NB4 (cell line): ENCODE results near the gene SLC2A1.

Source experiments
- DNase-seq: peaks from one replicate; pipeline ENCODE4 v3.0.0; 2010; ENCODE audit warnings: low read depth
- H3K4me3 ChIP-seq: one replicate; pipeline ENCODE4 v1.5.1; 2011; ENCODE audit warnings: mild to moderate bottlenecking, low read depth, low read length, moderate library complexity
- MYC ChIP-seq: IDR thresholded peaks from 2 replicates; pipeline ENCODE4 v1.6.1; 2011; ENCODE audit warnings: low read depth, low read length
- POLR2A ChIP-seq: IDR thresholded peaks from 2 replicates; pipeline ENCODE4 v1.6.1; 2011; ENCODE audit warnings: mild to moderate bottlenecking; ENCODE audit not compliant: insufficient read length; ENCODE audit errors: extremely low read depth
- TF ChIP-seq, protein P1 (sequence below): IDR thresholded peaks from one replicate; pipeline ENCODE4 v1.5.1; 2012; ENCODE audit warnings: low read depth, low read length
- TF ChIP-seq, protein P2 (sequence below): IDR thresholded peaks from 2 replicates; pipeline ENCODE4 v1.6.1; 2011; ENCODE audit warnings: low read depth, low read length

Gene SLC2A1

DNA sequence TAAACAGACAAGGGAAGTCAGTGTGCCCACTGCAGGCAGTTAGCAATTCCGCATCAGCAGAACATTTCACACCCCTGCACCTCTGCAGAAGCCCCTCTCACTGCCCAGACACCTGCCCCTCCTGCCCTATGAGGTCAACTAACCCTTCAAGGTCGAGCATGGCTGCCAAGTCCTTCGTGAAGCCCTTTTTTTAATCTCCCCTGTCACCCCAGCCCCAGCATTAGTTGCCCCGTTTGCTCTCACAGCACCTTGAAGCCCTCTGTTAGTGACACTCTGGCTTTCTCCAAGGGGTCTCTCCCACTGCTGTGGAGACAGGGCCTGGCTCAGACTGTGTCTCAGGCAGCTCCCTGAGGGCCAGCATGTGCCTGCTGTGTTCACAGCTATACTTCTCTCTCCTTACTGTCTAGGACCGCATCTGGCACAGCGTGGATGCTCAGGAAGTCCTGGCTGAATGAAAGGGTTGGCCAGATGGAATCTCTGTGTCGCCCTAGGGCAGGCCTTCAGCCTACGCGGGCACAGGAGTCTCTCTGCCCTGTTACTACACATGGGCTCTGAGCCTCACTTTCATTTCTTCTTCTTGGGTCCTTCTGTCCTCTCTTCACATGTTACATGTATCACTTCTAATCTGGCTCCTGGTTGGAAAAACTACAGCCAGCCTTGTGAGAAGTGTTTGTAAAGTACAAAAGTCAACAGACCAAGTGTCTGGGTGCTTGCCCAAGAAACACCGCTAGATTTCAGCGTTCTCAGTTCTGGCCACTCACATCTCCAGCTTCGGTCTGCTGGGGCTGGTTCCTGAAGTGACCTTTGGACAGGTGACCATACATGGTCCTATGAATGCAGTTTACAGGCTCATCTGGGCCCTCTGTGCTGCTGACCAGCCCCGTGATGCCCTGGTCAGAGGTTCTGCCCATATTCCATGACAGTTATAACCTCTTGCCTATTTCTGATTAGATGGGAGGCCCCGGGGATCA, 19.7 kb downstream of the SLC2A1 start:
- TF ChIP-seq POLR2A (no peak), MYC (no peak)
- TF ChIP-seq, protein P1, sequence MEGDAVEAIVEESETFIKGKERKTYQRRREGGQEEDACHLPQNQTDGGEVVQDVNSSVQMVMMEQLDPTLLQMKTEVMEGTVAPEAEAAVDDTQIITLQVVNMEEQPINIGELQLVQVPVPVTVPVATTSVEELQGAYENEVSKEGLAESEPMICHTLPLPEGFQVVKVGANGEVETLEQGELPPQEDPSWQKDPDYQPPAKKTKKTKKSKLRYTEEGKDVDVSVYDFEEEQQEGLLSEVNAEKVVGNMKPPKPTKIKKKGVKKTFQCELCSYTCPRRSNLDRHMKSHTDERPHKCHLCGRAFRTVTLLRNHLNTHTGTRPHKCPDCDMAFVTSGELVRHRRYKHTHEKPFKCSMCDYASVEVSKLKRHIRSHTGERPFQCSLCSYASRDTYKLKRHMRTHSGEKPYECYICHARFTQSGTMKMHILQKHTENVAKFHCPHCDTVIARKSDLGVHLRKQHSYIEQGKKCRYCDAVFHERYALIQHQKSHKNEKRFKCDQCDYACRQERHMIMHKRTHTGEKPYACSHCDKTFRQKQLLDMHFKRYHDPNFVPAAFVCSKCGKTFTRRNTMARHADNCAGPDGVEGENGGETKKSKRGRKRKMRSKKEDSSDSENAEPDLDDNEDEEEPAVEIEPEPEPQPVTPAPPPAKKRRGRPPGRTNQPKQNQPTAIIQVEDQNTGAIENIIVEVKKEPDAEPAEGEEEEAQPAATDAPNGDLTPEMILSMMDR: no peak
- TF ChIP-seq, protein P2, sequence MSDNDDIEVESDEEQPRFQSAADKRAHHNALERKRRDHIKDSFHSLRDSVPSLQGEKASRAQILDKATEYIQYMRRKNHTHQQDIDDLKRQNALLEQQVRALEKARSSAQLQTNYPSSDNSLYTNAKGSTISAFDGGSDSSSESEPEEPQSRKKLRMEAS: no peak
- no peak overlapping the region for H3K4me3 ChIP-seq
- no peak for DNase-seq

DNA sequence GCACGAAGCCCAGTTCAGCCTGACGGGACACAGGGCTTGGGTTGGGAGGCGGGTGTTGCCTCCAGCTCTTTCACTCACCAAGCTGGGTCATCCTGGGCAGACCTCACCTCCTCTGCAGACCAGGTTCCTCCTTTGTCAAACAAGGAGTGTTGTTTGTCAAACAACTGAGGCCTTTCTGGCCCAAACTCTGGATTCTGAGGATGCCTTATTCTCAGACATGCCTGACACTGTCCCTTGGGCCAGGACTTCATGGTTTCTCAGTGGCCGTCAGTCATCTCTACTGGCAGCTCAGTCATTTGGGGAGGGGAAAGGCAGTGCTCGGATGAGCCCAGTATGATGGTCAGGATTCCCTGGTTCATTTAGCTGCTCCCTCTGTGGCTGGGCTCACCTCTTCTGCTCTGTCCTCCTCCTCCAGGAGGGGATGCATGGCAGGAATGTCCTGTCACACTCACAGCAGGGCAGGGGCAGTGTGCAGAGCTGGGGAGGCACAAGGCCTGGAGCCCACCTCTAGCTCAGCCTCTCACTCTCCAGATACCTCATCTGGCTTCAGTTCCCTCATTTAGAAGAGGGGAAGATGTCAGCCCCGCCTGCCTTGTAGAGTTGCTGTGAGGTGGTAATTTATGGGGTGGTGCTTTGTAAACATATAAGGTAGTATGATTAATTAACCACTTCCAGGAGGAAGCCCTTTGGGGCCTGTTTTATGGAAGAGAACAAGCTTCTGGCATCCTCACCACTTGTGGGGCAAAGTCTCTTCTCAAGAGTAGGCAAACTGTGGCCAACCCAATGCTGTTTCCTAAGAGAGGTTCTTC, 20.6 kb downstream of the SLC2A1 start:
- no peak overlapping the region for H3K4me3 ChIP-seq
- TF ChIP-seq, protein P2: no peak
- TF ChIP-seq POLR2A: no peak
- TF ChIP-seq, protein P1: no peak
- TF ChIP-seq MYC: no peak
- peak; percentile 68 for DNase-seq

DNA sequence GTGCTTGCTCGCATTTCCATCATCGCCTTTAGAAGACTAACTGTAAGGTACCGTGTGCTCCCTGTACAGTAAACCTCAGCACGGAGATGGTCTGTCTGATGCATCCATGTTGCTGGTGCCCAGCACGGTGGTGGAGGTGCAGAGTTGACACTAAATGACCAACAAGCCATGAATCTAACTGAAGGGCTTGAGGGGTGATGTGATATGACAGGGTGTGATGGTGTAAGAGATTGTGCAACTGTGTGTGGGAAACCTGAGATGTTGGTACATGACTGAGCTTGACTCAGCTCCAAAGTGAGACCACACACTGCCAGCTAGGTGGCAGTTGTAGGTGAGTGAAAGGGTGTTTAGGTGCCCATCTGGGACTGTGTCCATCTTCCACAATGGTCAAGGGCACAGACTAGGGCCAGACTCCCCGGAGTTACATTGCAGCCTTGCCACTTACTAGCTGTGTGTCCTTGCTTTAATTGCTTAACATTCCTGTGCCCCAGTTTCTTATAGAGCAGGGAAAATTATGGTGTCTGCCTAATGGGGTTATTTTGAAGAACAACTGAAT, 21.4 kb downstream of the SLC2A1 start:
- H3K4me3 ChIP-seq: no peak overlapping the region
- TF ChIP-seq, protein P1: peak; percentile 7
- no peak for TF ChIP-seq MYC
- TF ChIP-seq, protein P2: 0 out of 2 replicates have a peak, but pooled peaks have one; percentile 10
- peak; percentile 81 for DNase-seq

DNA sequence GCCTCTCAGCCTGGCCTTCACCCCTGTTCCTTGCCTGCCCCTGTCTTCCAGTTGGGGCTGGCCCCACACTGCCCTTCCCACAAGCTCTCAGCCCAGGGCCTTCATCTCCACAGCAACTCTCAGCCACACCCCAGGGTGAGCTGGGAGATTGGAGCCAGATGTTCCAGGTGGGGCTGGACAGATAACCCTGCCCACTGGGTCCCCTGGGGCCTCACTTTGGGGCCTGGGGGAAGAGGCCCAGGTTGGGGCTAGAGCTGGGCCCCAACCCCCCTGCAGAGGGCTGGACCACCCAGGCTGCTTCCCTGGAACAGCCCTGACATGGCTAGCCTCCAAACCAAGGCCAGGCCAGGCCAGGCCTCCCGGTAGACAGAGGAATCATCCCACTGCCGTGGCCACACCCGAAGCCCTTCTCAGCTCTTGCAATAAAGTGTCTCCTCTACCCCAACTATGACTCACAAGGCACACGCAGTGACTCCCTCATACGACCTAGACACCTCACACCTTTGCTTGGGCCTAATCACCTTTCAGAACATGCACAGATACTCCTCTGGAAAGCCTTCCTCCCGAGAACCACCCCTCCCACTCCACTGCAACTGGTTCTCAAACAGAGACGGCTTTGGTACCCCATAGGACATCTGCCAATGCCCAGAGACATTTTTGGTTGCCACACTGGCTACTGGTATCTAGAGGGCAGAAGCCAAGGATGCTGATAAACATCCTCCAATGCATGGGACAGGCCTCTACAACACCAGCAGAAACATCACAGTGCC, 22.2 kb downstream of the SLC2A1 start:
- TF ChIP-seq MYC (no peak), POLR2A (no peak)
- no peak overlapping the region for H3K4me3 ChIP-seq
- peak; percentile 49 for DNase-seq

DNA sequence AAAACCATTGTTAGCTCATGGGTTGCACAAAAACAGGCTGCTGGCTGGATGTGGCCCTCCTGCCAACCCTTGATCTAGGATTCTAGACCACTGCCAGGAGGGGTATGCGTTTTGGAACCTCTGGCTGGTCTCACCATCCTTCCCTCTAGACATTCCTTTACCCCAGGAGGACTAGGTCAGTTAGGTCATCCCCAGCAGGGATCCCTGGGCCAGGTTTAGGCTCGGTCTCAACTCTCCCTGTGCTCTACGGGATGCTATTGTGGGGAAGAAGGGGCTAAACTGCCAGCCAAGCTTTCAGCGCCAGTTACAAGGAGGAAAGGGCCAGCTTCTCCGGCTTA, 22.7 kb downstream of the SLC2A1 start:
- TF ChIP-seq, protein P2: no peak
- TF ChIP-seq POLR2A (no peak), MYC (no peak)
- TF ChIP-seq, protein P1: no peak
- DNase-seq: no peak
- H3K4me3 ChIP-seq: no peak overlapping the region
